ENCODE measurements around the gene DDN. TPM values are rescaled to one million over a fixed set of nuclear protein-coding genes. Genes with fewer than 3 reads are reported as not detected.

DDN gene
- total RNA-seq, 4 donors from 2014 or later, result 26.8 to 415 (median 232) TPM

DNA sequence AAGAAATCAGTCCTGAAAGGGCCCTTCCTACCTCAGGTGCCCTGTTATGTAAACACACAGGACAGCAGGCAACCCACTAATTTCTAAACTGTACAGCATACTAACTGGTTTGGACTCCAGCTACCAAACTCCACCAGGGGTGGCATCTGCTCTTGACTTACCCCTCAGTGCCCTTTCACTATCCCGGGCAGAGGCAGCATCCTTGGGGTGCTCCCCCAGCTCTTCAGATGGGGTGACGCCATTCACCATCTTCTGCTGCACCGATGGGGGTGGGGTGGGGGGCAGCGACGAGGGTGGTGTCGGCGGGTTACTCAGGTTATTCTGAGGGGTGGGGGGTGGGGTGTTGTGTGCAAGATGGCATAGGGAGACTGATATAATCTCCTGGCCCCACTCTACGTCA is 30.9 kb upstream of the DDN start:
- TF ChIP-seq, protein P1, sequence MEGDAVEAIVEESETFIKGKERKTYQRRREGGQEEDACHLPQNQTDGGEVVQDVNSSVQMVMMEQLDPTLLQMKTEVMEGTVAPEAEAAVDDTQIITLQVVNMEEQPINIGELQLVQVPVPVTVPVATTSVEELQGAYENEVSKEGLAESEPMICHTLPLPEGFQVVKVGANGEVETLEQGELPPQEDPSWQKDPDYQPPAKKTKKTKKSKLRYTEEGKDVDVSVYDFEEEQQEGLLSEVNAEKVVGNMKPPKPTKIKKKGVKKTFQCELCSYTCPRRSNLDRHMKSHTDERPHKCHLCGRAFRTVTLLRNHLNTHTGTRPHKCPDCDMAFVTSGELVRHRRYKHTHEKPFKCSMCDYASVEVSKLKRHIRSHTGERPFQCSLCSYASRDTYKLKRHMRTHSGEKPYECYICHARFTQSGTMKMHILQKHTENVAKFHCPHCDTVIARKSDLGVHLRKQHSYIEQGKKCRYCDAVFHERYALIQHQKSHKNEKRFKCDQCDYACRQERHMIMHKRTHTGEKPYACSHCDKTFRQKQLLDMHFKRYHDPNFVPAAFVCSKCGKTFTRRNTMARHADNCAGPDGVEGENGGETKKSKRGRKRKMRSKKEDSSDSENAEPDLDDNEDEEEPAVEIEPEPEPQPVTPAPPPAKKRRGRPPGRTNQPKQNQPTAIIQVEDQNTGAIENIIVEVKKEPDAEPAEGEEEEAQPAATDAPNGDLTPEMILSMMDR (IDR thresholded peaks at IDR 0.05 in 4 of 5, conservative IDR thresholded peaks at IDR 0.05 in 1 of 5), result no peak
- no peak for TF ChIP-seq POLR2A (IDR thresholded peaks at IDR 0.05)
- Histone ChIP-seq H3K27ac (no peak overlapping the region), H3K27me3 (no peaks in the 10 kb centered on the region), H3K4me1 (no peaks in the 10 kb centered on the region), H3K36me3 (peaks cover 0 to 90% of the 10 kb centered on the region in 2 donors), H3K9me3 (no peaks in the 10 kb centered on the region), H3K4me3 (no peak overlapping the region)
- in situ Hi-C loops (cut with MboI; ENCODE audit: low sequenced_read_pairs in 4 of 4), result no loop called here
- ATAC-seq (no peak), DNase-seq (no peak)
- intact Hi-C loops (cut with DNase I; ENCODE audit: low total_unique reads), result no loop called here

DNA sequence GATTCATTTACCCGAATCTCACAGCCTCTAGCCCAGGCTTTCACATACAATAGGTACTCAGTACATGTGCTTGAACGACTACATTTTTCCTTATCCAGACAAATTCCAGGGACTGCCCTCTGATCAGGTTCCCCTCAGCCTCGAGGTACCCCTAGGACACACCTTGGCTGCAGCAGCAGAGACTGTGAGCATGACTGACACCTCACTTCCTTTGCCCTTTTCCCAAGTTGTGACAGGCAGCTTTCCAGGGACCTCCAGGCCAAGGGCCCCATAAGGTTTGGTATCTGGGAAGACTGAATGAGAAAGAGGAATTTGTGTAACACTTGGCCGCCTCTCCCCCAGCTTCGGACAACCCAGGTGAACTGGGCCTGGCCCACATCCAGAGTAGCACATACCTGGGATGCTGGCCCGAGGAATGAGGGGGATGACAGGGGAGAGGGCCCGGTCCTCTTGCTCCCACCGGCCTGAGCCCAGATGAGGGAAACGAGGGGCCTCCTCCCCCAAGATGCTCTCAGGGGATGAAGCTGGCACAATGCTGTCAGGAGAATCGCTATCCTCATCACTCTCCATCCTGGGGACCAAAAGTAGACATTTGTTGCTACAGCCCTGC is 29.6 kb upstream of the DDN start:
- DNase-seq (no peak), ATAC-seq (no peak)
- in situ Hi-C loops (cut with MboI; ENCODE audit: low sequenced_read_pairs in 4 of 4), result no loop called here
- H3K27ac ChIP-seq, result no peak overlapping the region
- H3K9me3 ChIP-seq, result no peaks in the 10 kb centered on the region
- no peak for TF ChIP-seq POLR2A (IDR thresholded peaks at IDR 0.05)
- TF ChIP-seq, protein P1 (IDR thresholded peaks at IDR 0.05 in 4 of 5, conservative IDR thresholded peaks at IDR 0.05 in 1 of 5), result no peak
- no peak overlapping the region for H3K4me3 ChIP-seq
- H3K36me3 ChIP-seq, result peaks cover 0 to 89% of the 10 kb centered on the region in 2 donors
- H3K4me1 ChIP-seq, result no peaks in the 10 kb centered on the region
- intact Hi-C loops (cut with DNase I; ENCODE audit: low total_unique reads), result no loop called here
- H3K27me3 ChIP-seq, result no peaks in the 10 kb centered on the region

DNA sequence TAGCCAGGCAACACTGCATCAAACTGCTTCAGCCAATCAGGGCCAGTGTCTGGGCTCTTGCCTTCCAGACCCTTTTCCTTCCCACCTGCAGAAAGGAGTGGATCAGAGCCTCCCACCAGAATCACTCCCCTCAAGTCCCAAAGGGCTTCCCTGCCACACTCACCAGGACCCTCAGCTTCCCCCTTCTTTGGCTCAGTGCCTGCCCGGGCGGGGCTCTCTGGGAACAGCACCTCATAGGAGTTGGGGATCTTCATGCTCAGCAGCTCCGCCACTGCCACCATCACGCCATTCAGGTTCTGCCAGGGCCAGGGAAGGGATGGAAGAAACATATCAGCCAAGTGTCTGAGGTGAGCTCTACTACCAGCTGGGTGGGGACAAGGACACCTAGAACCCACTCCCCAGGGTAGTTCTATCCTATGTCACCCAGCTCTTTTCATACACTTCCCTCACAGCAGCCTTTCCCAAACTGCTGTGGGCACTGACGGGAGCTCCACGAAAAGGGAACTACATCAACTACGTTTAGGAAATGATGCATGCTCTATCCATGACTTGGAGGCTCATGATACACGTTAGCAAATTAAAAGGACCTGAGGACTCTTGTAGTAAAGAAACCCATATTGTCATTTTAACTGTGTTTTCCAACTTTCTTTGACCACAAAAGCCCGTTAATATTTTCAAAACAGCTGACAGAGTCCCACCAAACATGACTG is 28.8 kb upstream of the DDN start:
- Histone ChIP-seq H3K36me3 (peaks cover 0 to 89% of the 10 kb centered on the region in 2 donors), H3K9me3 (no peaks in the 10 kb centered on the region), H3K27ac (no peak overlapping the region), H3K4me1 (no peaks in the 10 kb centered on the region), H3K27me3 (no peaks in the 10 kb centered on the region), H3K4me3 (no peak overlapping the region)
- intact Hi-C loops (cut with DNase I; ENCODE audit: low total_unique reads) (no loop called here), in situ Hi-C loops (cut with MboI; ENCODE audit: low sequenced_read_pairs in 4 of 4) (no loop called here)
- ATAC-seq (no peak), DNase-seq (no peak)
- TF ChIP-seq, protein P1 (IDR thresholded peaks at IDR 0.05 in 4 of 5, conservative IDR thresholded peaks at IDR 0.05 in 1 of 5), result no peak
- TF ChIP-seq POLR2A (IDR thresholded peaks at IDR 0.05), result no peak

DNA sequence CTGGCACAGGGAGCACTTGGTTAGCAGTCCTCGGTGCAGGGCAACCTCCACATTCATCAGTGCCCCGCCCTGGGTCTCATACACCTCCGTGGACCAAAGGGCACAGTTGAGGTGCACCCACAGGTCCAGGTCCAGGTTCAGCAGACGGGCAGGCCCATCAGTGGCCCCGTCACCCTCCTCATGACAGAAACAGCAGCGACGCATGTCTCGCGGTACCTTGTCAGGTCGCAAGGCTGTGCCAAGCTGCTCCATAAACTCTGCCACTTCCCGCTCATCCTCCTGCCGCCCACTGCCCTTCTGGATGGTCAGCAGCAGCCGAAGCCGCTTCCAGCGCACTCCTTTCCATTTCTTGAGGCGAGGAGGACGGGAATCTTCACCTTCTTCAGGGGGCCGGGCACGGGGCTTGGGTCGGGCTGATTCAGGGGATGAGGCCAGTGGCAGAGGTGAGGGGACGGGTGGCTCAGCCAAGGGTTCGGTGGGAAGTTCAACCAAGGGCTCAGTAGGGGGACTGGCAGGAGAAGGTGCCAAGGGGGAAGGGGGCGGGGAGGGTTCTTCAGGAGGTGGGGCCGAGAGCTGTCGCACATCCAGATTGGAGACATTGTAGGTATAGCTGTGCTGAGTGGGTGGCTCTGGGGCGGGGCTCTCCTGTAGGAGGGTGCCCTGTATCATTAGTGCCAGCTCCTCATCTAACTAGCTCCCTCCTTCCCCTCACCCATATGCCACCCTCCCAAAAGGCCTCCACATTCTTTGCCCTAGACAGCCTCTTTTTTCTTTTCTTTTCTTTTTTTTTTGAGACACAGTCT is 27.7 kb upstream of the DDN start:
- no peak for DNase-seq
- Histone ChIP-seq H3K4me1 (no peaks in the 10 kb centered on the region), H3K9me3 (no peaks in the 10 kb centered on the region), H3K36me3 (peaks cover 0 to 89% of the 10 kb centered on the region in 2 donors), H3K27ac (no peak overlapping the region), H3K27me3 (no peaks in the 10 kb centered on the region), H3K4me3 (no peak overlapping the region)
- in situ Hi-C loops (cut with MboI; ENCODE audit: low sequenced_read_pairs in 4 of 4) (no loop called here), intact Hi-C loops (cut with DNase I; ENCODE audit: low total_unique reads) (no loop called here)
- ATAC-seq, result no peak
- TF ChIP-seq POLR2A (IDR thresholded peaks at IDR 0.05), result no peak
- TF ChIP-seq, protein P1 (IDR thresholded peaks at IDR 0.05 in 4 of 5, conservative IDR thresholded peaks at IDR 0.05 in 1 of 5), result no peak

All from gastrocnemius medialis (tissue), 4 donors.